Measurements from ENCODE around the gene PAQR4.

PAQR4 gene

DNA sequence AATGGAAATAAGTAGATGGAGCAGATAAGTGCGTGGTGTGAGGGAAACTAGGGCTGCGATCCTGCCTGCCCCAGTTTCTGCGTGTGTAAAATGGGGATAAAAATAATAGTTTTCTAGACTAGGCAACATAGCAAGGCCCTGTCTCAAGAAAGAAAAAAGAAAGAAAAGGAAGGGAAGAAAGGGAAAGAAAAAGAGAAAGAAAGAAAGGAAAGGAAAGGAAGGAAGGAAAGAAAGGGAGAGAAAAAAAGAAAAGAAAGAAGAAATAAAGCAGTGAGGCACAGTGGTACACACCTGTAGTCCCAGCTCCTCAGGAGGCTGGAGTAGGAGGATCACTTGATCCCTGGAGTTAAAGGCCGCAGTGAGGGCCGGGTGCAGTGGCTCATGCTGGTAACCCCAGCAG, 13.3 kb downstream of the PAQR4 start:
- no peak for DNase-seq

GRCh38 chr16:2983706-2984136, 14.6 kb downstream of the PAQR4 start:
- no peak for DNase-seq

GRCh38 chr16:2985462-2985861, 16.3 kb downstream of the PAQR4 start:
- no peak for DNase-seq

DNA sequence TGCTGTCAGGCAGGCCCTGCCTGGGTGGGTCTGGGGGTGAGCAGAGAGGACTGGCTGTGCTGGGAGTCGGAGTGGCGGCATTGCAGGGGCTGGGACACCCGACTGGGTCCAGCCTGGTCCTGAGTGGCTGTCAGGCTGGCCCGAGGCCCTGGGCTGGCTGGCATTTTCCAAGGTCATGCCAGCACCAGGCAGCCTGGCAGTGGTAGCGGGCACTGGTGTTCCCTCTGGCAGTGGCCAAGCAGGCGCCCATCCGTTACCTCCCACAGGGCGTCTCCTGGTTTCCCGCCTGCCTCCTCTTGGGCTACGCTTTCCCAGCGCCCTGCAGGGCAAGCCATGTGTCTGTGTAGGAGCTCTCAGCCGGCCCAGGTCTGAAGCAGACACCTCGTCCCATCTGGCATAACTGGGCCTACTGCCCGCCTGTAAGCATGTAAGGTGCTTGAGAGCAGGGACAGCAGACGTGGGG, 16.8 kb downstream of the PAQR4 start:
- no peak for DNase-seq

GRCh38 chr16:2986623-2987188, 17.6 kb downstream of the PAQR4 start:
- no peak for DNase-seq

DNA sequence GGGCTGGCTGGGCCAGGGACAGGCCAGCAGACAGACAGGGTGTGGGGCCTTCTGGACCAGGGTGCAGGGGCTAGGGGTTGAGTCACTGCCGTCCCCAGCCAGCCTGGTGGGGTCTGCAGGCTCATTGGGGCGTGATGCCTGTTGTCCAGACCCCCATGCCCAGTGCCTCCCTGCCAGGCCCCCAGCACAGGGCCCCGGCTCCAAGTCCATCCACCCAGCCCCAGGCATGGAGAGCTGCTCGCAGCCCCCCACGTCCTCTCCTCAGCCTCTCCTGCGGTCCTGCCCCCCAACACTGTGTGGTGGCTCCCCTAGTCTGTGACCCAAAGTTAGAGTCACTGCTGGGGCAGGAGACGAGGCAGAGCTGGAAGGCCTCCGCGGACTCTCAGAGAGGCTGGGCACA, 18.1 kb downstream of the PAQR4 start:
- no peak for DNase-seq

DNA sequence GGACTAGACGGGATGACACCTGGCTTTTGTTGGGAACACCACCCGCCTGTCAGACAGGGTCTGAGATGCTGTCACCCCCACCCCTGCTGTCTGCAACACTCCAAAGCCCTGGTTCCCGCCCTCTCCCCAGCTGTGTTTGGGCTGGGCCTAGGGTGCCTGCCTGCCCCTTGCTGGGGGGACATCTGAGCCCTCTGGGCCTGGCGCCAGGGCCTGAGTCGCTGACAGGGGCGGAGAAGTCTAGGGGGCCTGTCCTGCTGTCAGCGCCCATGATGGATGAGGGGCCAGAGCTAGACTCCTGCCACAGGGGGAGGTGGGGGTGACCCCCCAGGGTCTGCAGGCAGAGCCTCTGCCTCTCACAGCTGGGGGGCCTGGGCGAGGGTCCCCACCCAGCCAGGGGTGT, 18.7 kb downstream of the PAQR4 start:
- no peak for DNase-seq

- DNase-seq, result no peak
Measured at GRCh38 chr16:2988590-2989099, 19.5 kb downstream of the PAQR4 start.

- no peak for DNase-seq
Measured at GRCh38 chr16:2990891-2991290, 21.7 kb downstream of the PAQR4 start.

GRCh38 chr16:2991566-2992261, 22.6 kb downstream of the PAQR4 start:
- no peak for DNase-seq

- DNase-seq, result no peak
Measured at GRCh38 chr16:2992383-2993081, 23.4 kb downstream of the PAQR4 start.

DNA sequence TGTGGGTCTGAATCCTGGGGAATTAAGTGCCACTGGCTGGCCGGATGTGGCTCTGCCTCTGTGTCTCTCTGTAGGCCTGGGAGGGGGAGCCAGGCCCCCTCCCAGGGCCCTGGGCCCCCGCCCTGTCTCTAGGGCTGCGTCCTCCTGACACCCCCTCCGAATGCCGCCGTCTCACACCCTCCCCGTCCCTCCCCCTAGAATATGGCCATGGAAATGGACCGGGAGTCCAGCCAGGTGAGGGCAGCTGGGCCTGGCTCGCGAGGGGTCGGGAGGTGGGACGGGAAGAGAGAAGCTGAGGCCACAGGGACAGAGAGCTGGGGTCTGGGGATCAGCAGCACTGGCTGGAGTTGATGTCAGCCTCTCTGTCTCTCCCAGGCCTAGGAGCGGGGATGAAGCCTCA, 27.1 kb downstream of the PAQR4 start:
- DNase-seq, result no peak

DNA sequence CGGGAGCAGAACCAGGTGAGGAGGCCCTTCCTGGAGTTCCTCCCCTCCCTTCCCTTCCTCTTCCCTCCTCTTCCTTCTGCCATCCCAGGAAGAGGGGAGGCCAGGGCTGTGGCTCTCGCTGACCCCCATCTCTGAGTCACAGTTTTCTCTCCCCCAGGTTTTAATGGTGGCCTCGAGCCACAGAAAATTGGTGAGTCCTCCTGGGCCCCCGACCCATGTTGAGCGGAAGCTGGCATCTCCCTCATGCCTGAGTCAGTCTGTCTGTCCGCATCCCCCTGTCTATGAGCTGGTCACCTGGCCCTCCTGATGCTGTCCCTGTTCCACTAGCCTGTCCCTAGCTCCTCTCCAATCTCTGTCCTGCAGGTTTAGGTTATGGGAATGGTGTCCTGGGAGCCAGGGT, 30.8 kb downstream of the PAQR4 start:
- no peak for DNase-seq

DNA sequence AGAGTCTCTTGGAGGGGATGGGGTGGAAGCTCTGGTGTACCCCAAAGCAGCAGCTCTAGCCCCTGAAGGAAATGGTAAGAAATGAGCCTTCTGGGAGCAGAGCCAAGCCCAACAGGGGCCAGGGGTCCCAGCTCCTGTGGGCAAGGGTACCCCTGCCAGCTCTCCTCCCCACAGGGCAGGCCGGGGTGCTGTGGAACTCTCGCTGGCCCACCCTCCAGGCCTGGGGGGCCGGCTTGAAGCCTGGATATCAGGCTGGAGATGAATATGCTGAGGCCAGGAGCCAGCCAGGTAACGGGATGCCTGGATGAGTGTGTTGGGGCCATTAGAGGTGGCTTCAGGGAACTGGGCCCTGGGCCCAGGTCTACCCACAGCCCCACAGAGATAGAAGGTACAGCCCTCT, 31.4 kb downstream of the PAQR4 start:
- no peak for DNase-seq

DNA sequence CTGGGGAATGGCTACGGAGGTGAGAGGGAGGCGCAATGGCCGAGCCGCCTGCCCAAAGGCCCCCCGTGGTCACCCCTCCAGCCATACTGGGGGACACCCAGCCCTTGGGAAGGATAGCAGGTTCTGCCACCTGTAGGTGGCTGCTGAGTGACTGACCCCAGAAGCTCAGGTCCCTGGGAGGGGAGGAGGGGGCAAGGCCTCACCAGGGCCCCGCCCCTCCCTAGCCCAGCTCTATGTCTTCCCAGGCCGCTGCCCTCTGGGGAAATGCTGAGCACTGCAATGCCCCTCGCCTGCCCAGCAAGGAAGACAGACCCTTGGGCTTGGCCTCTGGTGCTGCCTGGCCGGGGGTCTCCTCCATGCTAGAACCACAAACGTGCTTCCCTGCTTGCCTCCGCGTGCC, 32.2 kb downstream of the PAQR4 start:
- DNase-seq, result no peak

DNA sequence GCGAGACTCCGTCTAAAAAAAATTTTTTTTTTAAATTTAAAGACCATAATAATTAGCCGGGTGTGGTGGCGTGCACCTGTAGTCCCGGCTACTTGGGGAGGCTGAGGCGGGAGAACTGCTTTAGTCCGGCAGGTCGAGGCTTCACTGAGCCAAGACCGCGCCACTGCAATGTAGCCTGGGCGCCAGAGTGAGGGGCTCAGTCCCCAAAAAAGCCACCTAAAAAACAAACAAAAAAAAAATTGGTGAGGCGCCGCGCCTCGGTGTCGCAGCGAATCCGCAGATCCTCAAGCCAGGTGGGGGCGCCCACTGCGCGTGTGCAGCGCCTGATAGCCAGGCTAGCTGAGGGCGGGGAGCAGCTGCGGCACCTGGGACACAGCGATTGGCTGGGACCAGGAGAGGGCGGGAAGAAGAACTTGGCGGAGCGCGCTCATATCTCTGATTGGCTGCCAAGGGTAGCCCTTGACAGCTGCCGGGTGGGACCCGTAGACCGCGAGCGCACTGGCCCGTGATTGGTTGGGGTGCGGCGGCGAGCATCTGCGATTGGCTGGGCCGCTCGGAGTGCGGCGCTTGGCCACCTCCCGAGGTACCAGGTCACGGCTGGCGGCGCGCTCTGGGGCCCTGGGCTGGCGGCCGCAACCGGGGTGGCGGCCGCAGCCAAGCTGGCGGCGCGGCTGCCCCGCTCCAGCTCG, 34.6 kb downstream of the PAQR4 start:
- DNase-seq, result no peak

GRCh38 chr16:3004319-3004718, 35.2 kb downstream of the PAQR4 start:
- DNase-seq, result no peak

DNA sequence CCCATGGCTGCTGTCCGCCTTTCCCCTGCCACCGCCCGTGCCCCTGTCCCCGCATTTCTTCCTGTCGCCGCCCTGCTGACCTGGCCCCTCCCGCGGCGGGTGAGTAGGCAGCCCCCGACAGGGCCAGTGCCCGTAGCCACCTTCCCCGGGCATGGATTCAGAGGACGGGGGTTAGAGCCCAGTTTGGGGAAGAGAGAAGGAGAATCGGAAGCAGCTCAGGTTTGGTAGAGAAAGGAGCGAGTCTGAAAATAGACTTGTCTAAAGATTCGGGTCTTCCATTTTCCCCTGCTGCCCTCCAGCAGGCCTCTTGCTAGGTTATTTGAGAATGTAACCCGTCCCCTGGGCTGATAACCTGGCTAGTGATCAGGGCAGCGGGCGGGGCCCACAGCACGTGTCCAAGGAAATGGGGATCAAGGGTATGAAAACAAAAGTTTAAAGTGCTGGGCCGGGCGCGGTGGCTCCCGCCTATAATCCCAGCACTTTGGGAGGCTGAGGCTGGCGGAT, 35.7 kb downstream of the PAQR4 start:
- DNase-seq, result no peak

GRCh38 chr16:3007059-3007956, 38.2 kb downstream of the PAQR4 start:
- no peak for DNase-seq

DNA sequence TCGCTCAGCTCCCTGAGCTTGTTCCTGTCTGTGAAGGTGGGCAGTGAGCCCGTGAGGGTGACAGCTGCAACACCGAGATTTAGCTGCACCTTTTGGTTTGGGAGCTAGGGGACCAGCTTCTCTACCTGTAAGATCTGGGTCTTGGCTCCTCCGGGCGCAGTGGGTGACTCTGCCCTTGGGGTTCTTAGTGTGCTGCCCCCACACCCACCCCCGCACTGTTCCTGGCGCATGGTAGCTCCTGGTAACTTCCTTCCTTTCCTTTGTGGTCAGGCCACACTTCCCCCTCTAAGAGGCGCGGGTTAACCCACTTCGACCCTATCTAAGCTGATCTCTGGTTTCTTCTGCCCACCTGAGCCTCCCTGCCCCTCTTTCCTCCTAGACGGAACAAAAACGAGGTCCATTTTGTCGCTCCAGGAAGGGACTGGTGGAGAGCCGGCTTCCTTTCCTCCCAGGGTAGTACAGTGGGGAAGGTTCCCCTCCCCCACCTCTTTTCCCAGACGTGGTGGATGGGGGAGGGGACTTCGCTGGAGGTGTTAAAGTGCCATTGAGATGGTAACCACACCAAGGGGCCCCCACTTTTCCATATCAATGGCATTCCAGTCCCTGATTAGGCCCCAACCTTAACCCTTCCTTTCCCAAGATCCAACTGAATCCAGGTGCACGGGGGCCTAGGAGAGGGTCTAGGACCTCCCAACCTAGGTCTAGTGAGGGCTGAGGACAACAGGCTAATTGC, 39.0 kb downstream of the PAQR4 start:
- no peak for DNase-seq

DNA sequence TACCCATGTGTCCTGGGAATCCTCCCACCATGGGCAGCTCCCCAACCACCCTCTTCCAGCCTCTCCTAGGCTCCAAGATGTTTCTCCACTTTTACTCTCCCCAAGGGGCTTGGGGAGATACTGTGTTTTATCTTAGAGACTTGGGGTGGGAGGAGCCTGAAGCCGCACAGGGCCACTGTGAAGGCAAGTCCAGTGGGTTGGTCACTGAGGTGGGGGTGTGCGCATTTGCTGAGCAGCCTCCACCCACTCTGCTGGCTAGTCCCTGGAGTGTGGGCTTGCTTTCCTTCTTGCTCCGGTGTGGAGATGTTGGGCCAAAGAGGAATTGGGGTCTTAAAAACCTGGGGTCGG, 39.5 kb downstream of the PAQR4 start:
- DNase-seq, result no peak
